Bronchial smooth muscle cell (primary cell): ENCODE results near the gene LIFR. TPM values are rescaled to one million over a fixed set of nuclear protein-coding genes. Genes with fewer than 3 reads are reported as not detected.

ENCODE experiments used
- total RNA-seq: library from RNA; depleted of rRNA; stranded (reverse); fragments of >200 nt; gene quantifications from 2 replicates; pipeline ENCODE4 v1.2.1, GENCODE V29; 2014

The LIFR gene, protein sequence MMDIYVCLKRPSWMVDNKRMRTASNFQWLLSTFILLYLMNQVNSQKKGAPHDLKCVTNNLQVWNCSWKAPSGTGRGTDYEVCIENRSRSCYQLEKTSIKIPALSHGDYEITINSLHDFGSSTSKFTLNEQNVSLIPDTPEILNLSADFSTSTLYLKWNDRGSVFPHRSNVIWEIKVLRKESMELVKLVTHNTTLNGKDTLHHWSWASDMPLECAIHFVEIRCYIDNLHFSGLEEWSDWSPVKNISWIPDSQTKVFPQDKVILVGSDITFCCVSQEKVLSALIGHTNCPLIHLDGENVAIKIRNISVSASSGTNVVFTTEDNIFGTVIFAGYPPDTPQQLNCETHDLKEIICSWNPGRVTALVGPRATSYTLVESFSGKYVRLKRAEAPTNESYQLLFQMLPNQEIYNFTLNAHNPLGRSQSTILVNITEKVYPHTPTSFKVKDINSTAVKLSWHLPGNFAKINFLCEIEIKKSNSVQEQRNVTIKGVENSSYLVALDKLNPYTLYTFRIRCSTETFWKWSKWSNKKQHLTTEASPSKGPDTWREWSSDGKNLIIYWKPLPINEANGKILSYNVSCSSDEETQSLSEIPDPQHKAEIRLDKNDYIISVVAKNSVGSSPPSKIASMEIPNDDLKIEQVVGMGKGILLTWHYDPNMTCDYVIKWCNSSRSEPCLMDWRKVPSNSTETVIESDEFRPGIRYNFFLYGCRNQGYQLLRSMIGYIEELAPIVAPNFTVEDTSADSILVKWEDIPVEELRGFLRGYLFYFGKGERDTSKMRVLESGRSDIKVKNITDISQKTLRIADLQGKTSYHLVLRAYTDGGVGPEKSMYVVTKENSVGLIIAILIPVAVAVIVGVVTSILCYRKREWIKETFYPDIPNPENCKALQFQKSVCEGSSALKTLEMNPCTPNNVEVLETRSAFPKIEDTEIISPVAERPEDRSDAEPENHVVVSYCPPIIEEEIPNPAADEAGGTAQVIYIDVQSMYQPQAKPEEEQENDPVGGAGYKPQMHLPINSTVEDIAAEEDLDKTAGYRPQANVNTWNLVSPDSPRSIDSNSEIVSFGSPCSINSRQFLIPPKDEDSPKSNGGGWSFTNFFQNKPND
- 17.2 and 19.5 TPM in 2 replicates for total RNA-seq

DNA sequence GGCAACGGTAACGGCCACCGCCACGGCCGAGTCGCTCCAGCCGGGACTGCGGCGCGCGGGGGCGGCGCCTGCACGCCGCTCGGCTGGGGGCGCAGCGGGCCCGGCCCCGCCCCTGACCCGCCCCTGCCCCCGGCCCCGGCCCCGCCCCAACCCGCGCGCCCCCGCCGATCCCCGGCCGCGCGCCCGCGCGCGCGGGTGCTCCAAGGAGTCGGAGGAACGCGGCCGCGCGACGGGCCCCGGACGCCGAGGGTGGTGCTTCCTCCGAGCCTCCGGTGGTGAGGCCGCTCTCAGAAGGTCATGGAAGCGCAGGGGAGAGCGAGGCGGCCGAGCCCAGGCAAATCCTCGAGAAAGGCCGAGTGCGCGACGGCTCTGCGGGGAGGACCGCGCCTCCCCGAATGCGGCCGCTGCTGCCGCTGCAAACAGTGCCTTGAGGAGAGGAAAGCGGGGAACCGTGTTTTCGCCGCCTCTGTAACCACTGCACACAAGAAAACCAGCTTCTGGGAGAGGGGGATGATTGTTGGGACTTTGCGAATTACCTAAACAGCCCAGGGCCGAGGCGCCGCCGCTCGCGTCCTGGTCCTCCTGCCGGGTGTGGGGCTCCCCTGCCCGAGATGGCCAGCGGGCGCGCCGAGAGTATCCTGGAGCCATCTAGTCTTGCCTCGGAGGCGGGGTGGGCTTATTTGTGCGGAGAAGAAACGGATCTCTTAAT, at the start of gene LIFR:
TSS of gene LIFR (minus strand) at position 48 of the 709 bp plus-strand sequence. CDS start 25,999 bp downstream, outside the sequence.

